C4-2B (cell line): Measurements from ENCODE around the gene WNT9B.

Experiments
- CTCF ChIP-seq: fragments of 450-650 bp; conservative IDR thresholded peaks from 2 replicates; pipeline ENCODE4 v1.5.1; 2017; ENCODE audit warnings: mild to moderate bottlenecking
- ZFX ChIP-seq: fragments of 450-650 bp; IDR thresholded peaks from 2 replicates; pipeline ENCODE4 v1.6.1; 2017

- TF ChIP-seq CTCF (no peak), ZFX (no peak)
Measured at GRCh38 chr17:46811978-46812583, 39.3 kb upstream of the WNT9B start.
